Nephron (organoid): Measurements from ENCODE around the gene LAMA5.

Experiments
- H3K27ac Mint-ChIP-seq, 3 experiments: 2 replicates each; pipeline ENCODE4 v1.8.0; 2020; ENCODE audit warnings: mixed read lengths in 3 of 3, mild to moderate bottlenecking in 2 of 3, moderate library complexity in 1 of 3
- H3K27me3 Mint-ChIP-seq: 2 replicates; pipeline ENCODE4 v1.8.0; 2021; ENCODE audit warnings: low read depth, mild to moderate bottlenecking, moderate library complexity, mixed read lengths
- H3K36me3 Mint-ChIP-seq: 2 replicates; pipeline ENCODE4 v1.8.0; 2020; ENCODE audit warnings: low read depth, mixed read lengths
- H3K4me1 Mint-ChIP-seq: 2 replicates; pipeline ENCODE4 v1.8.0; 2020; ENCODE audit warnings: mixed read lengths
- H3K4me3 Mint-ChIP-seq, 3 experiments: 2 replicates each; pipeline ENCODE4 v1.8.0; 2020; ENCODE audit warnings: mild to moderate bottlenecking in 3 of 3, mixed read lengths in 3 of 3, moderate library complexity in 2 of 3
- H3K9me3 Mint-ChIP-seq: 2 replicates; pipeline ENCODE4 v1.8.0; 2020; ENCODE audit warnings: mixed read lengths
- CTCF ChIP-seq, 3 experiments: fragments of 200-600 bp; sonication (generic); IDR thresholded peaks; one replicate each; pipeline ENCODE4 v1.5.0; 2021; ENCODE audit warnings: antibody characterized with exemption in 3 of 3; ENCODE audit not compliant: unreplicated experiment in 3 of 3

The LAMA5 gene

GRCh38 chr20:62367136-62367632 lies at the start of gene LAMA5:
Gene LAMA5 (minus strand): TSS chr20:62367312. CDS start chr20:62367245, 67 bp downstream.
- no peaks in the 10 kb centered on the region for H3K9me3 Mint-ChIP-seq
- no peak for TF ChIP-seq CTCF (IDR thresholded peaks at IDR 0.05; ENCODE audit: unreplicated experiment in 3 of 3)
- peaks cover 4% of the 10 kb centered on the region for H3K27me3 Mint-ChIP-seq
- H3K4me3 Mint-ChIP-seq = peak within 1 kb of the TSS; percentile 74 to 84 (median 80)
- H3K36me3 Mint-ChIP-seq = no peaks in the 10 kb centered on the region
- H3K27ac Mint-ChIP-seq = peak within 1 kb of the TSS; percentile 18 to 98 (median 85)
- H3K4me1 Mint-ChIP-seq = peaks cover 30% of the 10 kb centered on the region

- peaks cover 2% of the 10 kb centered on the region for H3K9me3 Mint-ChIP-seq
- H3K4me1 Mint-ChIP-seq = no peaks in the 10 kb centered on the region
- no peak for TF ChIP-seq CTCF (IDR thresholded peaks at IDR 0.05; ENCODE audit: unreplicated experiment in 3 of 3)
- H3K4me3 Mint-ChIP-seq = no peak overlapping the region
- peaks cover 3% of the 10 kb centered on the region for H3K27me3 Mint-ChIP-seq
- H3K36me3 Mint-ChIP-seq = no peaks in the 10 kb centered on the region
- H3K27ac Mint-ChIP-seq = no peak overlapping the region
Measured at GRCh38 chr20:62415354-62416111, 48.4 kb upstream of the LAMA5 start.

GRCh38 chr20:62413896-62414481 lies 46.9 kb upstream of the LAMA5 start:
- Mint-ChIP-seq H3K27ac (no peak overlapping the region), H3K27me3 (peaks cover 5% of the 10 kb centered on the region), H3K4me1 (peaks cover 5% of the 10 kb centered on the region), H3K36me3 (no peaks in the 10 kb centered on the region), H3K4me3 (no peak overlapping the region), H3K9me3 (no peaks in the 10 kb centered on the region)
- TF ChIP-seq CTCF (IDR thresholded peaks at IDR 0.05; ENCODE audit: unreplicated experiment in 3 of 3) = no peak

GRCh38 chr20:62413025-62413570 lies 46.0 kb upstream of the LAMA5 start:
- TF ChIP-seq CTCF (IDR thresholded peaks at IDR 0.05; ENCODE audit: unreplicated experiment in 3 of 3) = no peak
- H3K4me1 Mint-ChIP-seq = peaks cover 5% of the 10 kb centered on the region
- no peaks in the 10 kb centered on the region for H3K9me3 Mint-ChIP-seq
- no peaks in the 10 kb centered on the region for H3K36me3 Mint-ChIP-seq
- no peak overlapping the region for H3K4me3 Mint-ChIP-seq
- no peak overlapping the region for H3K27ac Mint-ChIP-seq
- H3K27me3 Mint-ChIP-seq = peaks cover 10% of the 10 kb centered on the region

GRCh38 chr20:62412194-62413024 lies 45.3 kb upstream of the LAMA5 start:
- Mint-ChIP-seq H3K4me1 (peaks cover 5% of the 10 kb centered on the region), H3K36me3 (no peaks in the 10 kb centered on the region), H3K4me3 (no peak overlapping the region), H3K9me3 (no peaks in the 10 kb centered on the region), H3K27me3 (peaks cover 10% of the 10 kb centered on the region), H3K27ac (no peak overlapping the region)
- TF ChIP-seq CTCF (IDR thresholded peaks at IDR 0.05; ENCODE audit: unreplicated experiment in 3 of 3) = no peak
